HTERT RPE-1 (cell line): Measurements from ENCODE around the gene CGN.

Source experiments
- in situ Hi-C: fragments of 300-500 bp; cut with MboI; formaldehyde crosslinking; loops from 4 replicates; pipeline ENCODE4 v1.14.3; 2020; ENCODE audit warnings: low sequenced_read_pairs

Gene CGN

GRCh38 chr1:151584780-151585179 lies 73.6 kb downstream of the CGN start:
- in situ Hi-C loops: no loop called here

DNA sequence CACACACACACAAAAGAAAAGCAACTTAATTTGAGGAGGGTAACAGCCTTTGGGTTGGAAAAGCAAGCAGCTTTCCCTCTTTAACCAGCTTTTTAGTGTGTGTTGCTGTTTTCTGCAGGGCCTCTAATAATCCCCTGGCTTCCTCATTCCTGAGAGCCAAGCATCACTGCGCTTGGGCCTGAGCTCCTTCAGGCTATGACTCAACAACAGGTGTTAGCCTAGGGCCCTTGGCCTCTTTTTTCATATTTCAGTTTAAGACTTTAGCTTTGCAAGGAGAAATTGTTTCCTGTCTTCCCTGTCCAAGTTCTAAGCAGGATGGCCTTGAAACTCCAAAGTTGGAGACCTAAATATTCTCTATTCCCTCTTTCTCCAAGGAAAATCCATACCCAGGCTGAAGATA lies 74.4 kb downstream of the CGN start:
- in situ Hi-C loops: no loop called here
